Smooth muscle cell (in vitro differentiated cells): Measurements from ENCODE around the gene APBB2. TPM values are rescaled to one million over a fixed set of nuclear protein-coding genes. Genes with fewer than 3 reads are reported as not detected.
"Not testable (repeated sequence)": the region's sequence is repeated elsewhere in the genome, so short reads cannot be mapped to it uniquely, and the experiment has no call there.

Experiments used
- DNase-seq: peaks from one replicate; lab custom pipeline; 2025; ENCODE audit not compliant: unreplicated experiment; lab: John Stamatoyannopoulos, UW
- H2AFZ ChIP-seq: fragments of 200-600 bp; sonication (generic); 2 replicates; pipeline ENCODE4 v1.6.0; 2016; ENCODE audit warnings: antibody characterized with exemption, low read depth, mild to moderate bottlenecking
- H3F3A ChIP-seq: fragments of 200-600 bp; sonication (generic); 2 replicates; pipeline ENCODE4 v1.6.0; 2017; ENCODE audit warnings: antibody characterized with exemption, low read depth
- H3K27ac ChIP-seq: fragments of 200-600 bp; sonication (generic); 2 replicates; pipeline ENCODE4 v1.5.1; 2016; ENCODE audit warnings: low read depth, mild to moderate bottlenecking
- H3K27me3 ChIP-seq: fragments of 200-600 bp; sonication (generic); 2 replicates; pipeline ENCODE4 v1.6.1; 2016; ENCODE audit warnings: low read depth, mild to moderate bottlenecking
- H3K36me3 ChIP-seq: fragments of 200-600 bp; sonication (generic); 2 replicates; pipeline ENCODE4 v1.5.1; 2016; ENCODE audit warnings: low read depth
- H3K4me1 ChIP-seq: fragments of 200-600 bp; sonication (generic); 2 replicates; pipeline ENCODE4 v1.5.1; 2016; ENCODE audit warnings: low read depth
- H3K4me2 ChIP-seq: fragments of 200-600 bp; sonication (generic); 2 replicates; pipeline ENCODE4 v1.6.0; 2016; ENCODE audit warnings: mild to moderate bottlenecking
- H3K4me3 ChIP-seq: fragments of 200-600 bp; sonication (generic); 2 replicates; pipeline ENCODE4 v1.5.1; 2016; ENCODE audit warnings: mild to moderate bottlenecking
- H3K79me2 ChIP-seq: fragments of 200-600 bp; sonication (generic); 2 replicates; pipeline ENCODE4 v1.6.0; 2016; ENCODE audit warnings: low read depth, mild to moderate bottlenecking
- H3K9ac ChIP-seq: fragments of 200-600 bp; sonication (generic); 2 replicates; pipeline ENCODE4 v1.6.0; 2016; ENCODE audit warnings: low read depth
- H3K9me3 ChIP-seq: fragments of 200-600 bp; sonication (generic); replicated peaks from 2 replicates; pipeline ENCODE4 v1.5.1; 2016; ENCODE audit warnings: low read depth
- H4K20me1 ChIP-seq: fragments of 200-600 bp; sonication (generic); 2 replicates; pipeline ENCODE4 v1.6.0; 2016; ENCODE audit warnings: low read depth
- CTCF ChIP-seq: fragments of 200-600 bp; sonication (generic); IDR thresholded peaks from 2 replicates; pipeline ENCODE4 v1.5.1; 2017; ENCODE audit warnings: borderline replicate concordance, mild to moderate bottlenecking, antibody characterized with exemption; ENCODE audit not compliant: insufficient read depth, poor library complexity, severe bottlenecking
- WGBS: methylation state at CpG from one replicate; pipeline ENCODE4 v1.1.7; 2016; ENCODE audit warnings: low lambda C conversion rate; 5-methylcytosine and 5-hydroxymethylcytosine counted together
- polyA plus RNA-seq: library from polyadenylated mRNA; unstranded; fragments of >200 nt; fragmentation: Nextera tagmentation; extraction: Ambion mirVana; gene quantifications from 2 replicates; pipeline ENCODE4 v1.2.1, GENCODE V29; 2016
- total RNA-seq: library from RNA; depleted of rRNA; stranded (reverse); fragments of >200 nt; gene quantifications from 2 replicates; pipeline ENCODE4 v1.2.3, GENCODE V29; 2014

APBB2 gene
- total and polyA plus RNA-seq, 2 experiments from 2014 or later: 22.1 to 60.9 TPM

GRCh38 chr4:40908297-40908696 is 306.0 kb downstream of the APBB2 start:
- Histone ChIP-seq H3K27me3 (no peaks in the 10 kb centered on the region), H3K36me3 (no peaks in the 10 kb centered on the region), H3K27ac (peak overlapping the region; percentile 88), H2AFZ (no peak overlapping the region), H4K20me1 (no peaks in the 10 kb centered on the region), H3K9me3 (no peaks in the 10 kb centered on the region), H3F3A (no peaks in the 10 kb centered on the region), H3K4me3 (no peak overlapping the region), H3K4me1 (no peaks in the 10 kb centered on the region), H3K4me2 (no peak overlapping the region), H3K9ac (no peak overlapping the region), H3K79me2 (no peaks in the 10 kb centered on the region)
- no peak for TF ChIP-seq CTCF
- no peak for DNase-seq
- 82% methylated on average over 12 of the region's 12 CpGs for WGBS

- Histone ChIP-seq H4K20me1 (no peaks in the 10 kb centered on the region), H3K4me3 (no peak overlapping the region), H3F3A (no peaks in the 10 kb centered on the region), H3K36me3 (no peaks in the 10 kb centered on the region), H3K4me2 (no peak overlapping the region), H2AFZ (no peak overlapping the region), H3K27me3 (no peaks in the 10 kb centered on the region), H3K4me1 (no peaks in the 10 kb centered on the region), H3K9me3 (no peaks in the 10 kb centered on the region), H3K9ac (no peak overlapping the region), H3K79me2 (no peaks in the 10 kb centered on the region), H3K27ac (no peak overlapping the region)
- WGBS: 97% methylated on average over 8 of the region's 8 CpGs
- no peak for TF ChIP-seq CTCF
- DNase-seq: no peak
Measured at GRCh38 chr4:40905414-40905813, 308.9 kb downstream of the APBB2 start.

GRCh38 chr4:40900531-40900930 is 313.8 kb downstream of the APBB2 start:
- 94% methylated on average over 4 of the region's 4 CpGs for WGBS
- not testable (repeated sequence) for H3K4me2 ChIP-seq, H3K27me3 ChIP-seq, H2AFZ ChIP-seq, H3K27ac ChIP-seq, H3K4me3 ChIP-seq, H3K9ac ChIP-seq, H3K4me1 ChIP-seq, DNase-seq, H4K20me1 ChIP-seq, H3F3A ChIP-seq, H3K9me3 ChIP-seq, H3K79me2 ChIP-seq, H3K36me3 ChIP-seq

GRCh38 chr4:40897557-40898203 is 316.7 kb downstream of the APBB2 start:
- no peaks in the 10 kb centered on the region for H3K36me3 ChIP-seq

More at GRCh38 chr4:40897557-40898203, 316.7 kb downstream of the APBB2 start:
- no peaks in the 10 kb centered on the region for H3K9me3 ChIP-seq
- peak; percentile 83 for TF ChIP-seq CTCF
- no peak overlapping the region for H3K9ac ChIP-seq
- peak; percentile 17 for DNase-seq
- no peak overlapping the region for H2AFZ ChIP-seq
- H3F3A ChIP-seq: no peaks in the 10 kb centered on the region
- no peak overlapping the region for H3K27ac ChIP-seq
- H3K4me1 ChIP-seq: no peaks in the 10 kb centered on the region
- no peaks in the 10 kb centered on the region for H4K20me1 ChIP-seq
- H3K27me3 ChIP-seq: no peaks in the 10 kb centered on the region
- WGBS: 45% methylated on average over 10 of the region's 10 CpGs
- peak overlapping the region; percentile 70 for H3K4me2 ChIP-seq
- H3K4me3 ChIP-seq: no peak overlapping the region
- H3K79me2 ChIP-seq: no peaks in the 10 kb centered on the region
